Endothelial cell of umbilical vein (primary cell): Measurements from ENCODE around the gene PUDP.

ENCODE experiments used
- CTCF ChIP-seq, 2 donors: IDR thresholded peaks; 1 replicate in 1 of 2; 2 replicates in 1 of 2; pipeline ENCODE4 v1.5.1; 2011; ENCODE audit warnings: low read length in 2 of 2, mild to moderate bottlenecking in 2 of 2, moderate library complexity in 2 of 2, control low read depth in 1 of 2, inconsistent platforms in 1 of 2, low read depth in 1 of 2; ENCODE audit not compliant: insufficient read depth in 1 of 2; ENCODE audit errors: extremely low read depth in 1 of 2
- EZH2 ChIP-seq: IDR thresholded peaks from 2 replicates; pipeline ENCODE4 v1.6.1; 2012; ENCODE audit warnings: borderline replicate concordance, low read depth, mild to moderate bottlenecking, moderate library complexity, low read length, inconsistent platforms; ENCODE audit not compliant: severe bottlenecking
- FOS ChIP-seq: IDR thresholded peaks from 2 replicates; pipeline ENCODE4 v1.6.1; 2011; ENCODE audit warnings: mild to moderate bottlenecking, low read length, moderate library complexity, borderline replicate concordance; ENCODE audit not compliant: insufficient read depth
- GATA2 ChIP-seq: IDR thresholded peaks from 2 replicates; pipeline ENCODE4 v1.7.0; 2011; ENCODE audit warnings: low read depth, mild to moderate bottlenecking, moderate library complexity, mixed read lengths, low read length; ENCODE audit not compliant: insufficient read length, insufficient read depth
- JUN ChIP-seq: IDR thresholded peaks from 2 replicates; pipeline ENCODE4 v1.6.1; 2011; ENCODE audit warnings: borderline replicate concordance, low read depth; ENCODE audit not compliant: insufficient read length, insufficient read depth
- MYC ChIP-seq: IDR thresholded peaks from one replicate; pipeline ENCODE4 v1.6.1; 2011; ENCODE audit warnings: mild to moderate bottlenecking, low read depth, low read length
- POLR2A ChIP-seq: IDR thresholded peaks from 2 replicates; pipeline ENCODE4 v1.6.1; 2012; ENCODE audit warnings: low read depth, mild to moderate bottlenecking, control low read depth, low read length
- POLR2AphosphoS5 ChIP-seq: IDR thresholded peaks from 2 replicates; pipeline ENCODE4 v1.6.1; 2012; ENCODE audit warnings: low read depth, mild to moderate bottlenecking, control low read depth, low read length, moderate library complexity; ENCODE audit not compliant: insufficient read depth
- TF ChIP-seq, protein P1 (sequence below): IDR thresholded peaks from 2 replicates; pipeline ENCODE4 v1.6.1; 2011; ENCODE audit not compliant: insufficient read depth, insufficient read length

DNA sequence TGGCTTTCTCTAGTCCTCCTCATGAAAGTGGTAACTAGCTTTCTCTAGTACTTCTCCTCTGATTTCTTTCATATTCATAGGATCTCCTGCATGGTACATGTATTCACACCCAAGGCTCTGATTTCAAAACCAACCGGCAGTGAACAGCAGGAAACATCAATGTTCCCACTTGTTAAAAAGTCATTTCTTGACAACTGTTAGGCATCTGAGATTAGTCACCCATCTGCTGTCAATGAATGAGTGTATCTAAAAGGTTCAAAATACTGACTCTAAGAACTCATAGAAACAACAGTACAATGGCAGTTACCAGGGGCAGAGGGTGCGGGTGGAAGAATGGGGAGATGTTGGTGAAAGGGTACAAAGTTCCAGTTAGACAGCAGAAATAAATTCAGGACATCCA lies 31.5 kb upstream of the PUDP start:
- no peak for TF ChIP-seq CTCF (IDR thresholded peaks at IDR 0.05; ENCODE audit: extremely low read depth in 1 of 2, insufficient read depth in 1 of 2, low read depth in 1 of 2, low read length in 2 of 2)
- TF ChIP-seq POLR2A, result no peak
- no peak for TF ChIP-seq POLR2AphosphoS5
- TF ChIP-seq, protein P1, sequence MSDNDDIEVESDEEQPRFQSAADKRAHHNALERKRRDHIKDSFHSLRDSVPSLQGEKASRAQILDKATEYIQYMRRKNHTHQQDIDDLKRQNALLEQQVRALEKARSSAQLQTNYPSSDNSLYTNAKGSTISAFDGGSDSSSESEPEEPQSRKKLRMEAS, result no peak
- no peak for TF ChIP-seq FOS
- TF ChIP-seq EZH2, result no peak
- TF ChIP-seq MYC, result no peak
- no peak for TF ChIP-seq GATA2
- no peak for TF ChIP-seq JUN
